ENCODE results near the gene AWAT2. TPM values are rescaled to one million over a fixed set of nuclear protein-coding genes. Genes with fewer than 3 reads are reported as not detected.

The AWAT2 gene
- total and polyA plus RNA-seq, 9 of the 15 experiments (the other 6 are each of a cell fraction or from before 2014, with no cell fraction given) = not detected

GRCh38 chrX:70009049-70009448, 40.7 kb downstream of the AWAT2 start (continued):
- no peak for TF ChIP-seq ZNF175 (CRISPR knock-in tag; IDR thresholded peaks at IDR 0.05; ENCODE audit: low read depth)
- TF ChIP-seq NR2C2 (CRISPR knock-in tag; IDR thresholded peaks at IDR 0.05) = no peak
- TF ChIP-seq NR2C2 (tag; IDR thresholded peaks at IDR 0.05) = no peak
- TF ChIP-seq RCOR1 (IDR thresholded peaks at IDR 0.05; ENCODE audit: borderline replicate concordance in 1 of 2, low read depth in 2 of 2, low read length in 2 of 2) = no peak

GRCh38 chrX:70007946-70008345, 41.8 kb downstream of the AWAT2 start:
- ATAC-seq (no peak), DNase-seq (ENCODE audit: extremely low read depth in 1 of 4, low spot score in 3 of 4) (no peak), FAIRE-seq (no peak)
- no TSS peak for BruUV-seq (replicated peaks)
- intact Hi-C loops (cut with micrococcal nuclease) (no loop called here), in situ Hi-C loops (cut with MboI) (no loop called here)
- no peaks in the 10 kb centered on the region for H4K20me1 ChIP-seq (replicated peaks; ENCODE audit: control insufficient read depth, insufficient read depth, low read length)
- H3K4me3 ChIP-seq = no peak overlapping the region
- no peak overlapping the region for H3K4me2 ChIP-seq (ENCODE audit: insufficient read depth, low read length)
- no peak for TF ChIP-seq IRF2 (CRISPR knock-in tag; IDR thresholded peaks at IDR 0.05)
- TF ChIP-seq PKNOX1 (IDR thresholded peaks at IDR 0.05) = no peak
- no peak for TF ChIP-seq EP300 (IDR thresholded peaks at IDR 0.05; ENCODE audit: low read length)
- TF ChIP-seq ZNF324 (CRISPR knock-in tag; IDR thresholded peaks at IDR 0.05) = no peak
- TF ChIP-seq HMGN3 (IDR thresholded peaks at IDR 0.05; ENCODE audit: borderline replicate concordance, extremely low read depth, insufficient read length, low read depth, low read length) = no peak
- no peak for TF ChIP-seq USF1 (CRISPR knock-in tag; IDR thresholded peaks at IDR 0.05)
- TF ChIP-seq SMAD3 (CRISPR knock-in tag; conservative IDR thresholded peaks at IDR 0.05) = no peak
- no peak for TF ChIP-seq E2F6 (IDR thresholded peaks at IDR 0.05; ENCODE audit: borderline replicate concordance in 1 of 2, extremely low read depth in 1 of 2, insufficient read depth in 1 of 2, insufficient read length in 1 of 2, low read depth in 1 of 2, low read length in 1 of 2, poor library complexity in 1 of 2, severe bottlenecking in 1 of 2)
- no peak for TF ChIP-seq ZBTB8A (IDR thresholded peaks at IDR 0.05; ENCODE audit: partially characterized antibody)
- no peak for TF ChIP-seq KAT2B (IDR thresholded peaks at IDR 0.05; ENCODE audit: low read depth, low read length)
- H3K79me2 ChIP-seq (ENCODE audit: control insufficient read depth, insufficient read depth, low read length) = no peaks in the 10 kb centered on the region
- ChIA-PET CTCF (ENCODE audit: low intra/inter-chr PET ratio) (no interaction called here), POLR2A (no interaction called here)
- H3K9me3 ChIP-seq (replicated peaks; ENCODE audit: control insufficient read depth, insufficient read depth, low read depth, low read length) = no peaks in the 10 kb centered on the region
- H2AFZ ChIP-seq (ENCODE audit: low read depth, low read length) = no peak overlapping the region
- H3K36me3 ChIP-seq (ENCODE audit: control insufficient read depth, insufficient read depth, low read length) = no peaks in the 10 kb centered on the region
- no peaks in the 10 kb centered on the region for H3K27me3 ChIP-seq (ENCODE audit: control insufficient read depth in 2 of 2, insufficient read depth in 2 of 2, low read length in 2 of 2)
- H3K27ac ChIP-seq (ENCODE audit: extremely low read depth, low read depth, low read length) = no peak overlapping the region
- H3K9me1 ChIP-seq (ENCODE audit: control insufficient read depth, insufficient read depth, low read length) = no peaks in the 10 kb centered on the region
- no peak overlapping the region for H3K9ac ChIP-seq (ENCODE audit: insufficient read depth in 1 of 2, low read depth in 2 of 2, low read length in 2 of 2)
- H3K4me1 ChIP-seq (replicated peaks in 1 of 2; ENCODE audit: control insufficient read depth in 2 of 2, insufficient read depth in 2 of 2, low read length in 2 of 2) = no peaks in the 10 kb centered on the region
